Neural cell (in vitro differentiated cells): ENCODE measurements around the gene MED12.

Experiments used
- CTCF ChIP-seq: fragments of 450-650 bp; IDR thresholded peaks from 2 replicates; pipeline ENCODE4 v1.5.1; 2014; ENCODE audit warnings: antibody characterized with exemption, mild to moderate bottlenecking, moderate library complexity; ENCODE audit not compliant: poor library complexity, severe bottlenecking
- EZH2 ChIP-seq: fragments of 200-600, 300-800 bp; shearing (Covaris generic), sonication (generic); IDR thresholded peaks from 2 replicates; pipeline ENCODE4 v1.6.1; 2014; ENCODE audit warnings: antibody characterized with exemption, low read length, borderline replicate concordance, mild to moderate bottlenecking; ENCODE audit not compliant: insufficient read depth, poor library complexity, severe bottlenecking
- MXI1 ChIP-seq: fragments of 450-650 bp; conservative IDR thresholded peaks from 2 replicates; pipeline ENCODE4 v1.6.1; 2014; ENCODE audit warnings: antibody characterized with exemption, mild to moderate bottlenecking; ENCODE audit not compliant: poor library complexity, severe bottlenecking
- SMC3 ChIP-seq: fragments of 450-650 bp; conservative IDR thresholded peaks from 2 replicates; pipeline ENCODE4 v1.6.1; 2014; ENCODE audit warnings: antibody characterized with exemption, mild to moderate bottlenecking, moderate library complexity; ENCODE audit not compliant: poor library complexity
- TAF1 ChIP-seq: IDR thresholded peaks from 2 replicates; pipeline ENCODE4 v1.6.1; 2012; ENCODE audit warnings: low read depth
- TF ChIP-seq, protein P1 (sequence below): IDR thresholded peaks from 2 replicates; pipeline ENCODE4 v1.6.1; 2012; ENCODE audit warnings: borderline replicate concordance

GRCh38 chrX:71171110-71171801 is 52.9 kb downstream of the MED12 start:
- TF ChIP-seq MXI1 = no peak
- TF ChIP-seq CTCF = no peak
- TF ChIP-seq, protein P1, sequence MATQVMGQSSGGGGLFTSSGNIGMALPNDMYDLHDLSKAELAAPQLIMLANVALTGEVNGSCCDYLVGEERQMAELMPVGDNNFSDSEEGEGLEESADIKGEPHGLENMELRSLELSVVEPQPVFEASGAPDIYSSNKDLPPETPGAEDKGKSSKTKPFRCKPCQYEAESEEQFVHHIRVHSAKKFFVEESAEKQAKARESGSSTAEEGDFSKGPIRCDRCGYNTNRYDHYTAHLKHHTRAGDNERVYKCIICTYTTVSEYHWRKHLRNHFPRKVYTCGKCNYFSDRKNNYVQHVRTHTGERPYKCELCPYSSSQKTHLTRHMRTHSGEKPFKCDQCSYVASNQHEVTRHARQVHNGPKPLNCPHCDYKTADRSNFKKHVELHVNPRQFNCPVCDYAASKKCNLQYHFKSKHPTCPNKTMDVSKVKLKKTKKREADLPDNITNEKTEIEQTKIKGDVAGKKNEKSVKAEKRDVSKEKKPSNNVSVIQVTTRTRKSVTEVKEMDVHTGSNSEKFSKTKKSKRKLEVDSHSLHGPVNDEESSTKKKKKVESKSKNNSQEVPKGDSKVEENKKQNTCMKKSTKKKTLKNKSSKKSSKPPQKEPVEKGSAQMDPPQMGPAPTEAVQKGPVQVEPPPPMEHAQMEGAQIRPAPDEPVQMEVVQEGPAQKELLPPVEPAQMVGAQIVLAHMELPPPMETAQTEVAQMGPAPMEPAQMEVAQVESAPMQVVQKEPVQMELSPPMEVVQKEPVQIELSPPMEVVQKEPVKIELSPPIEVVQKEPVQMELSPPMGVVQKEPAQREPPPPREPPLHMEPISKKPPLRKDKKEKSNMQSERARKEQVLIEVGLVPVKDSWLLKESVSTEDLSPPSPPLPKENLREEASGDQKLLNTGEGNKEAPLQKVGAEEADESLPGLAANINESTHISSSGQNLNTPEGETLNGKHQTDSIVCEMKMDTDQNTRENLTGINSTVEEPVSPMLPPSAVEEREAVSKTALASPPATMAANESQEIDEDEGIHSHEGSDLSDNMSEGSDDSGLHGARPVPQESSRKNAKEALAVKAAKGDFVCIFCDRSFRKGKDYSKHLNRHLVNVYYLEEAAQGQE = no peak
- TF ChIP-seq SMC3 = no peak
- TF ChIP-seq EZH2 = no peak
- TF ChIP-seq TAF1 = no peak
